HG03378 (cell line): ENCODE measurements around the gene PPP1R3A.
A peak's percentile ranks its signal among the peaks of the same experiment; 100 is the strongest.
"Not testable (repeated sequence)": the region's sequence is repeated elsewhere in the genome, so short reads cannot be mapped to it uniquely, and the experiment has no call there.

ENCODE experiments used
- ATAC-seq: cut with Tn5 transposase; IDR thresholded peaks from one replicate; pipeline ENCODE4 v1.9.1; 2021; ENCODE audit warnings: mild to moderate bottlenecking, moderate library complexity; ENCODE audit not compliant: unreplicated experiment

PPP1R3A gene, protein sequence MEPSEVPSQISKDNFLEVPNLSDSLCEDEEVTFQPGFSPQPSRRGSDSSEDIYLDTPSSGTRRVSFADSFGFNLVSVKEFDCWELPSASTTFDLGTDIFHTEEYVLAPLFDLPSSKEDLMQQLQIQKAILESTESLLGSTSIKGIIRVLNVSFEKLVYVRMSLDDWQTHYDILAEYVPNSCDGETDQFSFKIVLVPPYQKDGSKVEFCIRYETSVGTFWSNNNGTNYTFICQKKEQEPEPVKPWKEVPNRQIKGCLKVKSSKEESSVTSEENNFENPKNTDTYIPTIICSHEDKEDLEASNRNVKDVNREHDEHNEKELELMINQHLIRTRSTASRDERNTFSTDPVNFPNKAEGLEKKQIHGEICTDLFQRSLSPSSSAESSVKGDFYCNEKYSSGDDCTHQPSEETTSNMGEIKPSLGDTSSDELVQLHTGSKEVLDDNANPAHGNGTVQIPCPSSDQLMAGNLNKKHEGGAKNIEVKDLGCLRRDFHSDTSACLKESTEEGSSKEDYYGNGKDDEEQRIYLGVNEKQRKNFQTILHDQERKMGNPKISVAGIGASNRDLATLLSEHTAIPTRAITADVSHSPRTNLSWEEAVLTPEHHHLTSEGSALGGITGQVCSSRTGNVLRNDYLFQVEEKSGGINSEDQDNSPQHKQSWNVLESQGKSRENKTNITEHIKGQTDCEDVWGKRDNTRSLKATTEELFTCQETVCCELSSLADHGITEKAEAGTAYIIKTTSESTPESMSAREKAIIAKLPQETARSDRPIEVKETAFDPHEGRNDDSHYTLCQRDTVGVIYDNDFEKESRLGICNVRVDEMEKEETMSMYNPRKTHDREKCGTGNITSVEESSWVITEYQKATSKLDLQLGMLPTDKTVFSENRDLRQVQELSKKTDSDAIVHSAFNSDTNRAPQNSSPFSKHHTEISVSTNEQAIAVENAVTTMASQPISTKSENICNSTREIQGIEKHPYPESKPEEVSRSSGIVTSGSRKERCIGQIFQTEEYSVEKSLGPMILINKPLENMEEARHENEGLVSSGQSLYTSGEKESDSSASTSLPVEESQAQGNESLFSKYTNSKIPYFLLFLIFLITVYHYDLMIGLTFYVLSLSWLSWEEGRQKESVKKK

DNA sequence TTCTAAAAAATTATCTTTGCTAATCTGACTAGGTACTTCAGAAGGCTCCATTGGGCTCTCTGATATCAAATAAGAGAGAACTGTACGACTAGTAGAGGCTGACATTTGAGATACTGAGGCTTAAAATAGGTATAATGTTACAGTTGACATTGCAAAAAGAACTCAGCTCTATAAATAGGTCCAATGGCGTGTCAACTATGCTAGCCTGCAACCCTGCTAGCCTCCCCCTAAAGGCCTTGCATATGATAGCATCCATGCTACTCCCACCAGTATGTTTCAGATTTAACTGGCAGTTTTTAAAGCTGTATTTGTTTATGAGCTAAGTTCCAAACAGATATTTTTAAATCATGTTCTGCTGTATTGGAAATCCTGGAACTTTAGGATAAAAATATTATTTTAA is at the start of gene PPP1R3A:
Gene PPP1R3A (minus strand): TSS at position 64 of the 400 bp plus-strand sequence. CDS start 13 bp downstream, at position 51.
- ATAC-seq = peak; percentile 61

DNA sequence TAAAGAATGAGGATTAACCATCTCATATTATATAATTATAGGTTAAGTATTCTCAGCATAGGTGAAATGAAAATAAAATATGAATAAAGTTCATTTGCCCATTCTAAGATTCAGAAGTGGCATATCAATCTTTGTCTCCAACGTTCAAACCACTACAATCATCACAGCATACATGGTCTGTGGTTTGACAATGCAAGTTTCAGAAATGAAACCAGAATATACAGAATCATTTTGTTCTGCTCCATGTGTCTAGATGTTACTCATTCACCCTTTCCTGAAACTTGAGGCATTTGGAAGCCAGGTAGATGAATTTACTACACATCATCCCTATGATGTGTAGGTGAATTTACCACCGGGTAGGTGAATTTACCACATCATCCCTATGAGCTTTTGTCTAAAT is 44.5 kb upstream of the PPP1R3A start:
- no peak for ATAC-seq

DNA sequence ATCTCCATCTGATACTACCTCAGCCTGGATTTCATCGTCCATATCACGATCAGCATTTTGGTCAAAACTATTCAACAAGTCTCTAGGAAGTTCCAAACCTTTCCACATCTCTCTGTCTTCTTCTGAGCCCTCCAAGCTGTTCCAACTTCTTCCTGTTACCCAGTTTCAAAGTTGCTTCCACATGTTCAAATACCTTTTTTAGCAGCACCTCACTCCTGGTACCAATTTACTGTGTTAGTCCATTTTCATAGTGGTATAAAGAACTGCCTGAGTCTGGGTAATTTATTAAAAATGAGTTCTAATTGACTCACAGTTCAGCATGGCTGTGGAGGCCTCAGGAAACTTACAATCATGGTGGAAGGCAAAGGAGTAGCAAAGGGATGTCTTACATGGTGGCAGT is 41.1 kb upstream of the PPP1R3A start:
- ATAC-seq = no peak

DNA sequence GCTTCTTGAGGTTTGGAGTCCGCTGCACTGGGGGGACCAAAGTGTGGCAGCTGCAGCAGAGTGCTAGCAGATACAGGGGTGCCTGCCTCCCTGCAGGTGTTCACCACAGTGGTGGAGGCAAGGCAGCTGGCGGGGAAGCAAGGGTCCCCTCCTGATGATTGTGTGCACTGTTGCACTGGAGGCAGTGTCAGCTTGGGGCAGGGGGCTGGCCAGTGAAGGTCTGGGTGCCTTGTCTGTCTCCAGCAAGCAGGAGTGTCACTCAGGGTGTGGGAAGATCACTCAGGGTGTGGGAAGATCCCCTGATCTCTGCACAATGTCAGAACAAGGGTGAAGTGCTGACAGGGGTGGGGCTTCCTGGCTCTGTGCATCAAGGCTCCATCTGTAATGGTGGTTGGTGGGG is 36.3 kb upstream of the PPP1R3A start:
- ATAC-seq = no peak

DNA sequence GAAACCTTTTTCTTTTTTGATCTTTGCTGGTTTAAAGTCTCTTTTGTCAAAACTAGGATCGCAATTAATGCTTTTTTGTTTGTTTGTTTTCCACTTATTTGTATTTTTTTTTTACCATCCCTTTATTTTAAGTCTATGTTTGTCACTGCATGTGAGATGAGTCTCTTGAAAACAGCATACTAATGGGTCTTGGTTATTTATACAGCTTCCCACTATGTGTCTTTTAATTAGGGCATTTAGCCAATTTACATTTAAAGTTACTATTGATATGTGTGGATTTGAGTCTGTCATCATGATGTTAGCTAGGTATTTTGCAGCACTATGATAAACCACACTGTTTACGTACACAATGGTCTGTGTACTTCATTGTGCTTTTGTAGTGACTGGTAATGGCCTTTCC is 34.7 kb upstream of the PPP1R3A start:
- ATAC-seq = no peak

DNA sequence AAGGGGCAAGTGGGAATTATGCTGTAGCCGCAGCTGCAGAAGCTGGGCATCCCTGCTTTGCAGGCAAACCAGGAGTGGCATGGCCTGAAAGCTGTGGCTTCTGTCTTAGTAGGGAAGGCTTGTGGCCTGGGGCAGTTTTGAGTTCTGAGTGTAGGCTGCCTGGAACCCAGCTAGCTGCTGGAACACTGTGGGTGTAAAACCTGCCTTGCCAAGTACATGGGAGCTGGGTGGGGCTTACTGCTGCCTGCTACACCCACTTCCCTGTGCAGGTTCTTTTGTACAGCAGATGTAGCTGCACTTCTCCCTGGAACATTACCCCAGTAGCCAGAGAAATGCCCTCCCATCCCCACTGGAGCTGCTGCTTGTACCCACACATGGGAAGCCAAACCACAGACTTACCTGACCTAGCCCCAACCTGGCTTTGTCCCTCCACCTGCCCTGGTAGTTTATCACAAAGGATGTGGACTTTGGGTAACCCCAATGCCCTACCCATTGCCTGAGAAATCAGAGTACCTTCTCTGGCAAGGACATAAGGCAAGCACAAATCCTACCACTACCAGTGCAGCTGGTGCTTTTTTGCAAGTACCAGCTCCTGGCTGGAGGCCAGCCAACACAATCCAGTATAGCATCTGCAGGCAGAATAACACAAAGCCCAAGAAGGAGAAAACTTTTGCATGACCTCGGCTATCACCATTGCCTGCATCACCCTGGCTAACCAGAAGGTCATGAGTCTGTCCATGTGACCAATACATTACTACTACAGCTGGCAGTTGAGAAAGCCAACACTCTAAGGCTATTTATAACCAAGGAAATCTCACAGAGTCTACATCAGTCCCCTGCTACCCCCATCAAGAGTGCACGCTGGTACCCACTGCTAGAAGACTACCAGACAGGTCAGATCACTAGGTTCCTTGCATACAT is 26.5 kb upstream of the PPP1R3A start:
- ATAC-seq = no peak

DNA sequence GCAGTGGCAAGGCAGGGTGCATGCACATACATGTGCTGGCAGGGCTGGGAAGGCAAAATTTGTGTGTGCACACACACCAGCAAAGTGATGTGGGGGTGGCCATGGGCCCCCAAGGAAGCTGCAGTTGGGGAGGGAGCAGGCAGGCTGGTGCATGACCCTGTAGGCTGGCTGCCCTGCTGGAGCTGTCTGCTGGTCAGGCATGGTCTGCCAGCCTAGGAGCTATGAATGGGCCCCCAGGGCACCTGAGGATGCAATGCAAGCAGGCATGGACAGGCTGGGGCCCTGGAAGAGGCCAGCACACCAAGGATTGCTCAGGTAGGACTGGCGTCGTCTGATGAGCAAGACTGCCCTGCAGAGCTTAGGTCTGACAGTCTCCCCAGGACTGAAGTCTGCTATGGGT is 18.2 kb upstream of the PPP1R3A start:
- ATAC-seq = no peak

DNA sequence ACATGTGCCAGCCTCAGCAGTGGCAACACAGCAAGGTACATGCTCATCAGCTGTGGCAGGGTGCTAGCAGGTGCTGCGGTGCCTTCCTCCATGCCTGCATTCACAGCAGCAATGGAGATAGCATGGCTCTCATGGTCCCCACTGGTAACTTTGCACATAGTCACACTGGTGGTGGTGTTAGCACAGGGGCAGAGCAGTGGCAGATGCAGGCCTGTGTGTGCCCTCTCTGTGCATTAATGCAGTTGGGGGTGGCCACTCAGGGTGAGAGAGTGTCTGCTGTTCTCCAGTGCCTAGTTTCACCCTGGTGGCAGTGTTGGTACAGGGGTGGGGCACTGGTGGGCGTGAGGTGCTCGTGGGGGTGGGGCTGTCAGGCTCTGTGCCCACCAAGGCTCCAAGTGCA is 17.7 kb upstream of the PPP1R3A start:
- no peak for ATAC-seq

DNA sequence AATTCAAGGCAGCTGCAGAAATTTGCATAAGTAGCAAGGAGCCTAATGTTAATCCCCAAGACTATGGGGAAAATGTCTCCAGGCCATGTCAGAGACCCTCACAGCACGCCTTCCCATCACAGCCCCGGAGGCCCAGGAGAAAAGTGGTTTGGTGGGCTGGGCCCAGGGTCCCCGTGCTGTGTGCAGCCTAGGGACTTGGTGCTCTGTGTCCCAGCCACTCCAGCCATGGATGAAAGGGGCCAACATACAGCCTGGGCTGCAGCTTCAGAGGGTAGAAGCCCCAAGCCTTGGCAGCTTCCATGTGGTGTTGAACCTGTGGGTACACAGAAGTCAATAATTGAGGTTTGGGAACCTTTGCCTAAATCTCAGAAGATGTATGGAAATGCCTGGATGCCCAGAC is 10.6 kb upstream of the PPP1R3A start:
- ATAC-seq = not testable (repeated sequence)

DNA sequence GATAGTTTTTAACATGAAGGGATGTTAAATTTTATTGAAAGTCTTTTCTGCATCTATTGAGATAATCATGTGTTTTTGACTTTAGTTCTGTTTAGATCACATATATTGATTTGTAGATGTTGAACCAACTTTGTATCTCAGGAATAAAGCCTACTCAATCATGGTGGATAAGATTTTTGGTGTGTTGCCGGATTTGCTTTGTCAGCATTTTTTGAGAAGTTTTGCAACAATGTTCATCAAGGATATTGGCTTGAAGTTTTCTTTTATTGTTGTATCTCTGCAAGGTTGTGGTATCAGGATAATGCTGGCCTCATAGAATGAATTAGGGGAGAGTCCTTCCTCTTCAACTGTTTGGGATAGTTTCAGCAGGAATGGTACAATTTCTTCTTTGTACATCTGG is 9.3 kb upstream of the PPP1R3A start:
- ATAC-seq = no peak

DNA sequence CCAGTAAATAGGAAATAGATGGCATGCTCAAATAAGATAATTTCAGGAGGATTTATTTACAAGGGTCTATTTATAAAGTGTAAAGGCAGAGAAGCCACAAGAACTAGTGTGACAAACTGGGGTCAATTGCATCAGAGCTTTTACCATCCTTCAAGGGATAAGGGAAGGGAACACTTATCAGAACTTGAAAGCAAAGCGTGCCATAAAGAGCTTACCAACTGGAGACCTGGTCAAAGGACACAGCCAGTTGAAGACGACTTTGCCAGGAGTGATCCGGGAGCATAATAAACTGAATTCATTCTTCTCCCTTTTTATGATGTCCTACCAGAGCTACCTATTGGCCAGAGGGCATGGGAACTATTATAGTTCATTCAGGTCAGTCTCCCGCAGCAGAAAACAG is 3.2 kb upstream of the PPP1R3A start:
- ATAC-seq = no peak

DNA sequence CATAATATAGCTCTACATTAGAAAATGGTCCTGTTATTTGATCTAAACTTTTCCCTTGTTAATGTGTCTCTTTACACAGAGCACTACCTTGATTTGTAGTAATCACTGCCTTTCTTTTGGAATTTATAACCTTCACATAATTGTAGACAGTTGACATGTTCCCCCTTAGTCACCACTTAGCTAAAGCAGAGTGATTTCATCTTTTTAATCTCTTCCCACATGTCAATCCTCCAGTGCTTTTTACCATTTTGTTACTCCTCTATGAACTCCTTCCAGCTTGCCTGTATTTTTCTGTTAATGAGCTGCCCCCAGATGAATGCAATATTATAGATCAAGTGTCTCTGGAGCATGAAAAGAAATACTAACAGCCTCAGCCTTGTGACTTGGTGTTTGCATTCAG is 2.6 kb upstream of the PPP1R3A start:
- no peak for ATAC-seq

DNA sequence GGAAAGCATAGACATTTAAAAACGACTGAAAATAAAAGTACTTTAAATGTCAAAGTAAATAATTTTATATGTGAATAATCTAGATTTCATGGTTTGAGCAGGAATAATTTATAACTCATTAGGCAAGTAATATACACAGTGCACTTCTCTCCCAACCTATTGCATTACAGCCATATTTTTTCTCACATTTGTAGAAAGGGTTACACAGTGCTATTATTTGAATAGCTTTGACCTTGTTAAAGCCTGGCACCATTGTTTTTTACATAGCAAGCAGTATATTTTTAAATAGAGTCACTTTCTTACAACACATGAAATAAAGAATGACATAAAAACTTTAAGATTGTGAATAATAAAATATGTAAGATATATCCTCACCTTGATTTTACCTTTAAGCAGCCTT is 969 bp downstream of the PPP1R3A start:
- ATAC-seq = no peak

DNA sequence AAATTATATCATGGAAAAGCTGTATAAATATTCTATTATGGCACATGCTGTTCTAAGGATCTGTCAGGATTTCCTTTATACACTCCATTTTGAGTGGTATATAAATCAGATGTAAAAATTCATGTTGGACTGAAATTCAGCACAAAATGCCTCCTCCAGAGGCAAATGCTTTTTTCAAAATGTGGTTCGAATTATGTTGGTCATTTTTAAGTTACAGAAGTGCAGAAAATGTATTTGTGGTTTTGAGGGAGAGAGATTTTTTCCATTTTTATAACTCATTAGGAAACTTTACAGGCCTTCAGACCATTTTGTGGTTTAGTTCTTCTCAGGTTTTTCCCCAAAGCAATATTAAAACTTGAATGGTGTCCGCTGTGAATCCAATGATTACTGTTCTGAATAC is 2.9 kb downstream of the PPP1R3A start:
- ATAC-seq = no peak

DNA sequence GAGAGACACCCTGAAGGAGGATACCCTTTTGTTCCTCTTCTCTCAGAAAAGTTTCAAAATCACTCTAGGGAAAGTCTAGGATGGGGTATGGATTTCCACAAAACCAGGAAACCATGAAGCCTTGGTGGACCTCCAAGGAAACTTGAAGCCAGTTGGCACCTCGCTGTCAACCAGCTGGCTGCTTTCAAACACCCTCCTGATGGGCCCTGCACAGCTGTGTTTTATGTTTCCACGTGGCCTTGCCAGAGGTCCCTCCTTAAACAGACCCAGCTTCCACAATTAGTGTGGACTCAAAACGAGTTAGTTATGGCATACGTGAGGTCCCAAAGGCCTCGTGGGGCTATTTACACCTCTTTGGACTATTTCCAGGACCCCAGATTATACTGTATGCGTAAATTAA is 5.9 kb downstream of the PPP1R3A start:
- ATAC-seq = no peak

DNA sequence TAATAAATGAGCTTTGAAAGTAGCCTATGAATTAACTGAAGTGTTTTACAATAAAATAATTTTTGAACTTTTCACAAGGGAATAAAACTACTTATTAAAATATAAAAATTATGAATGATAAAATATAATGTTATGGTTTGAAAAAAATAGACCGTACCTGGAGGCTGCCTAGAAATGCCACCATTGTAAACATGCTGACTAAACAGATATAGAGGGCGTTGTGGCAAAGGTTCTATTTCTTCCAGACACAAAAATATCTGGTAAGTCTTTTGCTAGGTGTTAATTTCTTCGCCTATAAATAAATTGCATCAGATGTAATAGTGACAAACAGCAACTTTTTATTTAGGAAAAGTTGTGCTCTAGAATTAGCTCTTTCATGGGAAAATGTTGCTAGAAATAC is 11.2 kb downstream of the PPP1R3A start:
- no peak for ATAC-seq

DNA sequence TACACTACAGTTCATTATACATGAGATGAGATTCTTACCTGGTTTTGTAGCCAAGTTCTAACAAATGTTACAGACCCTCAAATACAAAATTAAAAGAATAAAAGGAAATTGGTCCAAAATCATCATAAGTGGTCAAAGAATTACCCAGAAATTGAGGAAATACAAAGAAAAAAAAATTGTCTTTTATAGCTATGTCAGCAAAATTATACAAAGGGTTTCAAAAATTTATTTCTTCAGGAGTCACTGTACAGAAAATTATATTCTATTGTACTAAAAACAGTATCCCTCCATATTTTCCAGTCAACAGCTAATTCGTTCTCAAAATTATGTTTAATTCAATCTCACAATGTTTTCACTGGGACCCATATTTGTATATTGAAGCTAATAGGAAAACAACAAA is 14.3 kb downstream of the PPP1R3A start:
- ATAC-seq = no peak

DNA sequence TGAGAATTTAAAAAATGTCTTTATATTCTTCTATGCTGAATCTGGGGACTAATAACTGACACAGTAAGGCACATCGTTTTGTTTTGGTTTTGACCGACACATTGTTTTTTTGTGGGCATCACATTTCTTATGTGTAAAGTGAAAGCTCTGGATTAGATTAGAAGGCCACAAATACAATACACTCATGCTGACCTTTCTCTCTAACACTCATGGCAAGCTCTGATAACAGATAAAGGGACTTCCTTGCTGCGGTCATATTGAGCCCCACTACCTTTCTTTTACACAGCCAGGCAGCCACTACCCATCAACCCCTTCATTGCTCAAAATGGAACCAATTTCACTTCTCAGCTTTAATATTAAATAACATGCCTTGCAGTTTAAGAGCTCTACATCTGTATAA is 26.0 kb downstream of the PPP1R3A start:
- no peak for ATAC-seq

DNA sequence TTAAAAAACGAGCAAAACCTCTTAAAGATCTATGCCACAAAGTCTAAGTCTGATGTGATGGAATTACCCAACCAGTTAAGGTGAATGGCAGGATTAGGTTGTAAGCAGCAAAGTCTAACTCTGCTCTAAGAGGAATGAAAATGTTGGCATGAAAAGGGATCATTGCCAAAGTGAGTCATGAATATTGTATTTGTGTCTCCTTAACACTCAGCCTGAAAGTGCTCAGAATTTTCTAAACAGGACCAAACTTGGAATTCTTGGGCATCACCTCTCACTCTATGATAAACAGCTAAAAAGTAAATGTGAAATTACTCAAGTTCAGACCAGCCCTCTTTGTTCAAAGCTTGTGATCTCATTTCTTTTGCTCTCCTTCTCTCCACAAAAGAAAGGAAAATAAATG is 27.0 kb downstream of the PPP1R3A start:
- no peak for ATAC-seq

DNA sequence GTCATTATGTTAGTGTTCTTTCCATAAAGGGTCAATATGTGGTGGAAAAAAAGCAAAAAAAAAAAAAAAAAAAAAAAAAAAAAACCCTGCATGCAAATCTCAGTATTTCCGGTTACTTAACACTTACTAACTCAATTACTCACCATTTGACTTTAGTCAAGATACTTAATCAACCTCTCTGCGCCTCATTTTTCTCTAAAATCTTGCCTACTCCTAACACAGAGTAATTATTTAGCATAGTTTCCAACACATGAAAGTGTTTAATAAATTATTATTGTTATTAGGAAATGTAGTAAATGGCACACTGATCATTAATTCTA is 27.8 kb downstream of the PPP1R3A start:
- no peak for ATAC-seq
